ENCODE results near the gene RAMACL. TPM values are rescaled to one million over a fixed set of nuclear protein-coding genes. Genes with fewer than 3 reads are reported as not detected.

The RAMACL gene
- total RNA-seq, 4 donors from 2014 or later, result 0.93 to 2.1 (median 1.5) TPM

- WGBS, 2 donors, result 96 to 98% methylated on average over 3 of the region's 3 CpGs
- intact Hi-C loops (cut with DNase I; ENCODE audit: low total_unique reads), result no loop called here
- TF ChIP-seq CTCF (IDR thresholded peaks at IDR 0.05) (no peak), POLR2A (IDR thresholded peaks at IDR 0.05) (no peak)
Measured at GRCh38 chr6:166560222-166560621, 26.3 kb downstream of the RAMACL start.

GRCh38 chr6:166559662-166560061, 26.8 kb downstream of the RAMACL start:
- WGBS, 2 donors, result 96 to 100% methylated on average over 1 of the region's 1 CpG
- DNase-seq (ENCODE audit: low spot score in 2 of 2), result no peak
- H3K4me3 ChIP-seq (ENCODE audit: low read depth, poor library complexity, severe bottlenecking), result no peak overlapping the region
- intact Hi-C loops (cut with DNase I; ENCODE audit: low total_unique reads), result no loop called here
- no peak for TF ChIP-seq CTCF (IDR thresholded peaks at IDR 0.05)
- no peak for TF ChIP-seq POLR2A (IDR thresholded peaks at IDR 0.05)

More at GRCh38 chr6:166560222-166560621, 26.3 kb downstream of the RAMACL start:
- no peak for DNase-seq (ENCODE audit: low spot score in 2 of 2)
- H3K4me3 ChIP-seq (ENCODE audit: low read depth, poor library complexity, severe bottlenecking), result no peak overlapping the region

- TF ChIP-seq CTCF (IDR thresholded peaks at IDR 0.05) (no peak), POLR2A (IDR thresholded peaks at IDR 0.05) (no peak)
- intact Hi-C loops (cut with DNase I; ENCODE audit: low total_unique reads), result no loop called here
- WGBS, 2 donors, result 76 to 85% methylated on average over 5 of the region's 5 CpGs
- no peak overlapping the region for H3K4me3 ChIP-seq (ENCODE audit: low read depth, poor library complexity, severe bottlenecking)
- no peak for DNase-seq (ENCODE audit: low spot score in 2 of 2)
Measured at GRCh38 chr6:166559211-166559610, 27.3 kb downstream of the RAMACL start.

- no peak overlapping the region for H3K4me3 ChIP-seq (ENCODE audit: low read depth, poor library complexity, severe bottlenecking)
- TF ChIP-seq CTCF (IDR thresholded peaks at IDR 0.05) (no peak), POLR2A (IDR thresholded peaks at IDR 0.05) (no peak)
- intact Hi-C loops (cut with DNase I; ENCODE audit: low total_unique reads), result no loop called here
- 92 to 94% methylated on average over 12 of the region's 12 CpGs for WGBS, 2 donors
- peak in 1 of 2 donors; percentile 69 for DNase-seq (ENCODE audit: low spot score in 2 of 2)
Measured at GRCh38 chr6:166558156-166559005, 28.1 kb downstream of the RAMACL start.

GRCh38 chr6:166556863-166557322, 29.6 kb downstream of the RAMACL start:
- no peak overlapping the region for H3K4me3 ChIP-seq (ENCODE audit: low read depth, poor library complexity, severe bottlenecking)
- WGBS, 2 donors, result 17 to 21% methylated on average over 16 of the region's 16 CpGs
- TF ChIP-seq CTCF (IDR thresholded peaks at IDR 0.05) (no peak), POLR2A (IDR thresholded peaks at IDR 0.05) (no peak)
- intact Hi-C loops (cut with DNase I; ENCODE audit: low total_unique reads), result no loop called here
- peak; percentile 93 to 97 for DNase-seq (ENCODE audit: low spot score in 2 of 2)
